Hepatocyte (in vitro differentiated cells): ENCODE results near the gene IPO7.

ENCODE experiments used
- EZH2 ChIP-seq: fragments of 200-600 bp; sonication (generic); IDR thresholded peaks from 2 replicates; pipeline ENCODE4 v1.6.1; 2016; ENCODE audit warnings: antibody characterized with exemption, mild to moderate bottlenecking, borderline replicate concordance
- EZH2phosphoT487 ChIP-seq: fragments of 200-600 bp; sonication (generic); IDR thresholded peaks from one replicate; pipeline ENCODE4 v1.6.1; 2018; ENCODE audit warnings: antibody characterized with exemption, mild to moderate bottlenecking, low read depth, moderate library complexity; ENCODE audit not compliant: unreplicated experiment, severe bottlenecking
- TF ChIP-seq, protein P1 (sequence below): fragments of 200-600 bp; sonication (generic); IDR thresholded peaks from 2 replicates; pipeline ENCODE4 v1.5.1; 2016; ENCODE audit warnings: antibody characterized with exemption, mild to moderate bottlenecking; ENCODE audit not compliant: poor library complexity

DNA sequence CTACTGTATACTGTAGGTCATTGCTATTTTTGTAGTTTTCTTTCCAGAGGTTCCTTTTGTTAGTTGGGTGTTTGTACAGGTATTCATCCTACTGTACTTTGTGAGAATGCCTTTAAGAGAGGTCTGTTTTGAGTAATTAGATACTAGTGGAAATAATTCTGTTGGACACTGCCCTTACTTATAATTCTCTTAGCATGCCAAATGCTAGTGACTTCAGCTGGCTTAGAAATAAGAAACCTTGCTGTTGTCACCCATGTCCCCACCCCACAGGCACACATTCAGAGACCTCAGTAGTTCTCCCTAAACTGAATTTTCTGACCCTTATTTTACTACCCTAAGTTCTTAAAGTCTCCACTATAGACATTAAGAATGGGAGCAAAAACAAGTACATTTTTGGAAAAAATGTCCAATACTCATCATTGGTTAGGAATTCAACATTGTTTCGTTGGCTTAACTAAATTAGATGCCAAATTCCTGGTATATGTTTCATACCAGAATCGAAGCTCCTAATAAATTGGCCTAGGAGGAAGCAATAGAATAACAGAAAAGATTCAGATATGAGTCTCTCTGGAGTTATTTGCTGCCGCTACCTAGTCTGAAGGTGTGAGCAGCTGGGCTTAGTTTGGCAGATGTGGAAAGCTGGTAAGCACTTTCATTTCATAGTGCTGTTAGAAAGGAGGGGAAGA lies 104.8 kb downstream of the IPO7 start:
- TF ChIP-seq, protein P1, sequence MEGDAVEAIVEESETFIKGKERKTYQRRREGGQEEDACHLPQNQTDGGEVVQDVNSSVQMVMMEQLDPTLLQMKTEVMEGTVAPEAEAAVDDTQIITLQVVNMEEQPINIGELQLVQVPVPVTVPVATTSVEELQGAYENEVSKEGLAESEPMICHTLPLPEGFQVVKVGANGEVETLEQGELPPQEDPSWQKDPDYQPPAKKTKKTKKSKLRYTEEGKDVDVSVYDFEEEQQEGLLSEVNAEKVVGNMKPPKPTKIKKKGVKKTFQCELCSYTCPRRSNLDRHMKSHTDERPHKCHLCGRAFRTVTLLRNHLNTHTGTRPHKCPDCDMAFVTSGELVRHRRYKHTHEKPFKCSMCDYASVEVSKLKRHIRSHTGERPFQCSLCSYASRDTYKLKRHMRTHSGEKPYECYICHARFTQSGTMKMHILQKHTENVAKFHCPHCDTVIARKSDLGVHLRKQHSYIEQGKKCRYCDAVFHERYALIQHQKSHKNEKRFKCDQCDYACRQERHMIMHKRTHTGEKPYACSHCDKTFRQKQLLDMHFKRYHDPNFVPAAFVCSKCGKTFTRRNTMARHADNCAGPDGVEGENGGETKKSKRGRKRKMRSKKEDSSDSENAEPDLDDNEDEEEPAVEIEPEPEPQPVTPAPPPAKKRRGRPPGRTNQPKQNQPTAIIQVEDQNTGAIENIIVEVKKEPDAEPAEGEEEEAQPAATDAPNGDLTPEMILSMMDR: no peak
- TF ChIP-seq EZH2 (no peak), EZH2phosphoT487 (no peak)
